IPS-20b (cell line): ENCODE results near the gene USP10.

Source experiments
- H3K27ac ChIP-seq: one replicate; pipeline ENCODE4 v1.5.1; 2013; ENCODE audit warnings: low read length
- H3K27me3 ChIP-seq: 2 replicates; pipeline ENCODE4 v1.6.1; 2013; ENCODE audit warnings: mild to moderate bottlenecking, low read length, inconsistent platforms; ENCODE audit not compliant: insufficient read depth
- H3K36me3 ChIP-seq: 2 replicates; pipeline ENCODE4 v1.6.1; 2013; ENCODE audit warnings: low read depth, mild to moderate bottlenecking, inconsistent platforms, low read length, moderate library complexity; ENCODE audit not compliant: insufficient read depth
- H3K4me1 ChIP-seq: 2 replicates; pipeline ENCODE4 v1.6.1; 2013; ENCODE audit warnings: mild to moderate bottlenecking, control low read depth, inconsistent platforms, low read length, moderate library complexity; ENCODE audit not compliant: insufficient read depth
- H3K4me3 ChIP-seq: 2 replicates; pipeline ENCODE4 v1.5.1; 2013; ENCODE audit warnings: mild to moderate bottlenecking, low read length, inconsistent platforms
- H3K9ac ChIP-seq: 2 replicates; pipeline ENCODE4 v1.6.1; 2013; ENCODE audit warnings: low read depth, mild to moderate bottlenecking, inconsistent platforms, low read length, moderate library complexity
- H3K9me3 ChIP-seq: 2 replicates; pipeline ENCODE4 v1.6.1; 2013; ENCODE audit warnings: mild to moderate bottlenecking, low read depth, low read length, inconsistent platforms; ENCODE audit not compliant: insufficient read depth

The USP10 gene

DNA sequence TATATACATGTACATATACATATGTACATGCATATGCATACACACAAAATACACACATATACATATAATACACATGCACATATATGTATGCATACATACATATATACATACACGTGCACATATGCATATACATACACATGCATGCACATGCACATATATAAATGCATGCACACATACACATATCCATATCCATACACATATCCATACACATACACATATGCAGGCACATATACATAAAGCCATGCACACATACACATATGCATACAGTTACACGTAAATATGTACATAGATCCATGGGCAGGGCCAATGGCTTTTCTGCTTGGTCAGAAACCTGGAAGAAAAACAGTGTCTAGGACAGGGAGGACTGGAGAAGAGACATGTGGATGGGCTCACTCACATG is 23.9 kb upstream of the USP10 start:
- Histone ChIP-seq H3K36me3 (no peaks in the 10 kb centered on the region), H3K27ac (no peak overlapping the region), H3K9ac (no peak overlapping the region), H3K4me3 (no peak overlapping the region), H3K9me3 (no peaks in the 10 kb centered on the region), H3K4me1 (peaks cover 6% of the 10 kb centered on the region; the same call in 1 of the 2 replicates), H3K27me3 (no peaks in the 10 kb centered on the region)

GRCh38 chr16:84677017-84677803 is 22.6 kb upstream of the USP10 start:
- Histone ChIP-seq H3K9ac (no peak overlapping the region), H3K4me1 (peaks cover 6% of the 10 kb centered on the region; the same call in 1 of the 2 replicates), H3K36me3 (no peaks in the 10 kb centered on the region), H3K4me3 (no peak overlapping the region), H3K27me3 (no peaks in the 10 kb centered on the region), H3K9me3 (no peaks in the 10 kb centered on the region), H3K27ac (no peak overlapping the region)

DNA sequence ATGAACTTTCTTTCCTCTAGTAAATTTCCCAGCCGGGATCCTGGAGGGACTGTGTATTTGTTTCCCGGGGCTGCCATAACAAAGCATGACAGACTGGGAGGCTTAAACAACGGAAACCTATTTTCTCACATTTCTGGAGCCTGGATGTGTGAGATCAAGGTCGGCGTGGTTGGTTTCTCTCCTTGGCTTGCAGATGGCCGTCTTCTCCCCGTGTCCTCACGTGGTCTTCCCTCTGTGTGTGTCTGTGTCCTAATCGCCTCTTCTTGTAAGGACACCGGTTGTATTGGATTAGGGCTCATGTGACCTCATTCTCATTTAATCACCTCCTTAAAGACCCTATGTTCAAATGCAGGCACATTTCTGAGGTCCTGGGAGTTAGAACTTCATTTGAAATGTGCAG is 22.0 kb upstream of the USP10 start:
- H3K27me3 ChIP-seq, result no peaks in the 10 kb centered on the region
- no peaks in the 10 kb centered on the region for H3K36me3 ChIP-seq
- H3K27ac ChIP-seq, result no peak overlapping the region
- no peak overlapping the region for H3K9ac ChIP-seq
- H3K4me1 ChIP-seq, result peaks cover 6% of the 10 kb centered on the region; the same call in 1 of the 2 replicates
- H3K9me3 ChIP-seq, result no peaks in the 10 kb centered on the region
- H3K4me3 ChIP-seq, result no peak overlapping the region

- H3K9ac ChIP-seq, result no peak overlapping the region
- no peaks in the 10 kb centered on the region for H3K9me3 ChIP-seq
- no peak overlapping the region for H3K4me3 ChIP-seq
- no peaks in the 10 kb centered on the region for H3K36me3 ChIP-seq
- H3K4me1 ChIP-seq, result peaks cover 10% of the 10 kb centered on the region; the same call in 1 of the 2 replicates
- no peaks in the 10 kb centered on the region for H3K27me3 ChIP-seq
- no peak overlapping the region for H3K27ac ChIP-seq
Observed at GRCh38 chr16:84678541-84678940, 21.3 kb upstream of the USP10 start.

DNA sequence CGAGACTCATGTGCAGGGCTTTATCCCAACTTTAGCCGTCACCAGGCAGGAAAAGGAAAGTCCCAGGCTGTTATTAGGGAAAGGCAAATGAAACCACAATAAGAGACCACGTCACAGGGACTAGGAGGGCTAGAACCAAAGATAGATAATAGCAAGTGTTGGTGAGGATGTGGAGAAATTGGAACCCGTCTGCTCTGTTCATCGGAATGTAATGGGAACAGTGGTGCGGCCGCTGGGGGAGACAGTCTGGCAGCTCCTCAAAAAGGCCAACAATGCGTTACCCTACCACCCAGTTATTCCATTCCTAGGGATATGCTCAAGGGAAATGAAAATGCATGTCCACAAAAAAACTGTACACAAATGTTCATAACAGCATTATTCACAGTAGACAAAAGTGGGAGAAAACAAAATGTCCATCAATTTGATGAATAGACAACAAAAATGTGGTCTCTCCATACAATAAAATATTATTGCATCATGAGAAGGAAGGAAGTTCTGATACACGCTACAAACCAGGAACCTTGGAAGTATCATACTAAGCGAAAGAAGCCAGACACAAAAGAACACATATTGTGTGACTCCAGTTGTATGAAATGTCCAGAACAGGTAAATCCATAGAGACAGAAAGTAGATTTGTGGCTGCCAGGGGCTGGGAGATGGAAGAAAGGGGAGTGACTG is 19.5 kb upstream of the USP10 start:
- Histone ChIP-seq H3K27ac (no peak overlapping the region), H3K4me3 (no peak overlapping the region), H3K9ac (no peak overlapping the region), H3K4me1 (peaks cover 12% of the 10 kb centered on the region; the same call in 1 of the 2 replicates), H3K36me3 (no peaks in the 10 kb centered on the region), H3K27me3 (0 out of 2 replicates have a peak, but pooled peaks cover 4% of the 10 kb centered on the region), H3K9me3 (no peaks in the 10 kb centered on the region)

- no peaks in the 10 kb centered on the region for H3K9me3 ChIP-seq
- no peak overlapping the region for H3K9ac ChIP-seq
- peaks cover 12% of the 10 kb centered on the region; the same call in 1 of the 2 replicates for H3K4me1 ChIP-seq
- no peaks in the 10 kb centered on the region for H3K36me3 ChIP-seq
- H3K4me3 ChIP-seq, result no peak overlapping the region
- H3K27ac ChIP-seq, result no peak overlapping the region
- H3K27me3 ChIP-seq, result 0 out of 2 replicates have a peak, but pooled peaks cover 5% of the 10 kb centered on the region
Observed at GRCh38 chr16:84680843-84681629, 18.8 kb upstream of the USP10 start.

DNA sequence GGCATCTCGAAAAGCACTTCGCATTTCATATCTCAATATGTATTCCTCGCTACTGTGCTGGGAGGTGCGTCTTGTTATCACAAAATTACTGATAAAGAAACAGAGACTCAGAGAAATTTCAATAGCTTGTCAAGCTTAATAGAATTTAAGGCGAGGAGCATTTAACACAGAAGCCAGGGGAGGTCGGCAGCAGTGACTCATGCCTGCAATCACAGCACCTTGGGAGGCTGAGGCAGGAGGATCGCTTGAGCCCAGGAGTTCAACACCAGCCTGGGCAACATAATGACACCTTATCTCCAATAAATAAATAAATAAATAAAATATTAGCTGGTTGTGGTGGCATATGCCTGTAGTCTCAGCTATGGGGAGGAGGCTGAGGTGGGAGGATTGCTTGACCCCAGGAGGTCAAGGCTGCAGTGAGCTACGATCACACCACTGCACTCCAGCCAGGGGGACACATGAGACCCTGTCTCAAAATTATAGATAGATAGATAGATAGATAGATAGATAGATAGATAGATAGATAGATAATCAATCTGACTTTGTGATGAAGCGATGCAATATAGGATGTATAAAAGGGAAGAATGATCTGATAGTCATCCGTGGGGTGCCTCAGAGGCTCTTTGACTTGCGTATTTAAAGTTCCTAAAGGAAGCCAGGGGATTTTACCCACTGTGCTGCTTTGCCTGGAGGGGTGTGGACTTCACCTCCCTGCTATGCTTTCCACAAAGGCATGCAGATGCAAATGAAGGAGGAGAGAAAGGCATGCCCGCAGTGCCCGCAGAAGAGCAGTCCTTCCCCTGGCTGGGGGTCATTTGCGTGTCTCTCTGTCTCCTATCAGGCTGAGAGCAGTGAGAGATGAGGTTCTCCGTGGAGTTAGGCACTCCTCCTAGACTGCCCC is 15.9 kb upstream of the USP10 start:
- Histone ChIP-seq H3K36me3 (no peaks in the 10 kb centered on the region), H3K4me1 (peaks cover 6% of the 10 kb centered on the region; the same call in 1 of the 2 replicates), H3K4me3 (no peak overlapping the region; the same call in 1 of the 2 replicates), H3K27me3 (0 out of 2 replicates have a peak, but pooled peaks cover 5% of the 10 kb centered on the region), H3K9me3 (no peaks in the 10 kb centered on the region), H3K27ac (no peak overlapping the region), H3K9ac (no peak overlapping the region)

GRCh38 chr16:84684592-84684965 is 15.2 kb upstream of the USP10 start:
- H3K27me3 ChIP-seq, result 0 out of 2 replicates have a peak, but pooled peaks cover 5% of the 10 kb centered on the region
- H3K27ac ChIP-seq, result no peak overlapping the region
- no peak overlapping the region for H3K9ac ChIP-seq
- H3K4me1 ChIP-seq, result peaks cover 6% of the 10 kb centered on the region; the same call in 1 of the 2 replicates
- no peak overlapping the region; the same call in 1 of the 2 replicates for H3K4me3 ChIP-seq
- H3K9me3 ChIP-seq, result no peaks in the 10 kb centered on the region
- H3K36me3 ChIP-seq, result no peaks in the 10 kb centered on the region

GRCh38 chr16:84685210-84685609 is 14.6 kb upstream of the USP10 start:
- Histone ChIP-seq H3K9ac (no peak overlapping the region), H3K4me1 (peaks cover 6% of the 10 kb centered on the region; the same call in 1 of the 2 replicates), H3K27me3 (0 out of 2 replicates have a peak, but pooled peaks cover 5% of the 10 kb centered on the region), H3K4me3 (no peak overlapping the region), H3K36me3 (no peaks in the 10 kb centered on the region), H3K9me3 (no peaks in the 10 kb centered on the region), H3K27ac (no peak overlapping the region)

DNA sequence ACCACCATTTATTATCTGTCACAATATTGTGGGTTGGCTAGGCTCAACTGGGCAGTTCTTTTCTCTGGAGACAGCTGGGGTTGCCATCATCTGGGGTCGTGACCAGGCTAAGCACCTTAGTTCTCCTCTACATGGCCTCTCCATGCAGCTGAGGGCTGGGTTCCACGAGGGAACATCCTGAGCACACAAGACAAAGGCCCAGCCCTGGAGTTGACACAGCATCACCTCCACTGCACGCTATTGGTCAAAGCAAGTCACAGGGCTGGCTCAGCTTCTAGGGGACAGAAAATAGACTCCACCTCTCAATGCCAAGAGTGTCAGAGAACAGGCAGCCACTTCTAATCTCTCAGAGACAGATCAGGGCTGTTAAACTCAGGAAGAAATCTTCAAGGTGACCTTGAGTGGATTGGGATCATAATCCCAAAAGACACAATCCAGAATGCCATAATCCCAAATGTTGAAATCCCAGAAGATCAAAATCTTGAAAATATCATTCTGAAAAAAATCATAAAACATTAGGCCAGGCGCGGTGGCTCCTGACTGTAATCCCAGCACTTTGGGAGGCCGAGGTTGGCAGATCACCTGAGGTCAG is 13.0 kb upstream of the USP10 start:
- Histone ChIP-seq H3K9me3 (no peaks in the 10 kb centered on the region), H3K36me3 (no peaks in the 10 kb centered on the region), H3K9ac (no peak overlapping the region), H3K27me3 (0 out of 2 replicates have a peak, but pooled peaks cover 5% of the 10 kb centered on the region), H3K27ac (no peak overlapping the region), H3K4me1 (peaks cover 6% of the 10 kb centered on the region; the same call in 1 of the 2 replicates), H3K4me3 (no peak overlapping the region)
